CD4-positive, alpha-beta T cell treated with Interleukin-17A for 4 hours (primary cell): ENCODE measurements around the gene OR2B2.

ENCODE experiments used
- DNase-seq: peaks from one replicate; pipeline ENCODE4 v3.0.0-alpha.2; 2020; ENCODE audit warnings: mixed read lengths

The OR2B2 gene

DNA sequence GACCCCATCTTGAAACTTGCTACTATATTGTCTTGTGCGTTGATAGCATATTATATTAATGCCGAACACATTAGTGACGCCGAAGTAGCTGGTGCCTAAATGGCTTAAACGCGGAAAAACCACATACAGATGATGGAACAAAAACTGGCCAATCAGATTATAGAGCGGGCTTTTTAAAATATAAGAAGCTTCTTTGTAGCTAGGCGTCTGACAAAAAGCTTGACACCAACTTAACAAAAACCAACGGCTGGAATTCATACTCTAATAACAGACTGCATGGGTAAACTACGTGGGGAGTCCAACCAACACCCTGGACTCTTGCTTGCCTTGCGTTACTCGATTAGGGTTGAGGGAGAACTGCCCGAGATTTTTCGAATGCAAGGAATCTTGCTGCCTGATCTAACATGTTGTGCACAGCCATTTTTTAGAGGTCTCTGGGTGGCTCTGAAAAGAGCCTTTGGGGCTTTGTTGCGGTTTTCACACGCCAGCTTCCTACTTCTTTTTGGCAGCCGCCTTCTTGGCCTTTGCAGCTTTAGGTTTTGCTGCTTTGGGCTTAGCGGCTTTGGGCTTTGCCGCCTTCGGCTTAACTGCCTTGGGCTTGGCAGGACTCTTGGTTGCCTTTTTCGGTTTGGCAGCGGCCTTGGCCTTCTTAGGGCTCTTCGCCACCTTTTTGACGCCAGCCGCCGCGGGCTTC, 45.7 kb downstream of the OR2B2 start:
- peak; percentile 35 for DNase-seq

DNA sequence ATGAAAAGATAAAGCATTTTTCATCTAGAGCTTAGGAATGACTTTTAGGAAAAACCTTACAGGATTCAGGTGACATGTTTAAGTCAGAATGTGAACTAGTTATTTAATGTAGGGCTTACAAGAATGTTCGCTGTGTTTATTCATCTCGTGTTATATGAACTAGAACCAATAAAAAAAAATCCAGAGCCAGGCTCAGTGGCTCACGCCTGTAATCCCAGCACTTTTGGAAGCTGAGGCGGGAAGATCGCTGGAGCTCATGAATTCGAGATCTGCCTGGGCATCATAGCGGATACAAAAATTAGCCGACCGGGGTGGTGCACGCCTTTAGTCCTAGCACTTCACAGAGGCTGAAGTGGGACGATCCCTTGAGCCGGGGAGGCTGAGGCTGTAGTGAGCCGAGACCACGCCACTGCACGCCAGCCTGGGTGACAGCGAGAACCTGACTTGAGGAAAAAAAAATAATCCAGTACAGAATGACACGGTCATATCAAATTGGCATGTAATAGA, 46.3 kb downstream of the OR2B2 start:
- DNase-seq = peak; percentile 46

DNA sequence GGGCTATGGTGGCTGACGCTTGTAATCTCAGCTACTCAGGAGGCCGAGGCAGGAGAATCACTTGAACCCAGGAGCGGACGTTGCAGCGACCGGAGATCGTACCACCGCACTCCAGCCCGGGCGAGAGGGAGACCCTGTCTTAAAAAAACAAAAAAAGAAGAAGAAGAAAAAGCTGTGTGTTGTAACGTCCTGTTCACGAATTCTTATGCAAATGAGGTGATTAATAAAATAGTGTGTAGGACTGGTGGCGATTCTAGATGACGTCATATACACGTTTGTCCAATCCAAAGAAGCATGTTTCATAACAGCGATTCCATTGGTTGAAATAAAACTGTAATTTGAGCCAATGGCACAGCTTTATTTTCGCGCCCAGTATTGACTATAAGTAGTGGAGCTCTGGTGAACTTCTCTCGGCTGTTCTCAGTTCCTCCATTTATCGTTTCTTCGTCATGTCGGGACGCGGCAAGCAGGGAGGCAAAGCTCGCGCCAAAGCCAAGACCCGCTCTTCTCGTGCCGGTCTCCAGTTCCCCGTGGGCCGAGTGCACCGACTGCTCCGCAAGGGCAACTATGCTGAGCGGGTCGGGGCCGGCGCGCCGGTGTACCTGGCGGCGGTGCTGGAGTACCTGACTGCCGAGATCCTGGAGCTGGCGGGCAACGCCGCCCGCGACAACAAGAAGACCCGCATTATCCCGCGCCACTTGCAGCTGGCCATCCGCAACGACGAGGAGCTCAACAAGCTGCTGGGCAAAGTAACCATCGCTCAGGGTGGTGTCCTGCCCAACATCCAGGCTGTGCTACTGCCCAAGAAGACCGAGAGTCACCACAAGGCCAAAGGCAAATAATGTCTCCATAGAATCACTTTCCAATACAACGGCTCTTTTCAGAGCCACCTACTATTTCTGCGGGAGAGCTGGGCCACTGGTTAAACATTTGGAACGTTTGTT, 47.0 kb downstream of the OR2B2 start:
- peak; percentile 63 for DNase-seq

DNA sequence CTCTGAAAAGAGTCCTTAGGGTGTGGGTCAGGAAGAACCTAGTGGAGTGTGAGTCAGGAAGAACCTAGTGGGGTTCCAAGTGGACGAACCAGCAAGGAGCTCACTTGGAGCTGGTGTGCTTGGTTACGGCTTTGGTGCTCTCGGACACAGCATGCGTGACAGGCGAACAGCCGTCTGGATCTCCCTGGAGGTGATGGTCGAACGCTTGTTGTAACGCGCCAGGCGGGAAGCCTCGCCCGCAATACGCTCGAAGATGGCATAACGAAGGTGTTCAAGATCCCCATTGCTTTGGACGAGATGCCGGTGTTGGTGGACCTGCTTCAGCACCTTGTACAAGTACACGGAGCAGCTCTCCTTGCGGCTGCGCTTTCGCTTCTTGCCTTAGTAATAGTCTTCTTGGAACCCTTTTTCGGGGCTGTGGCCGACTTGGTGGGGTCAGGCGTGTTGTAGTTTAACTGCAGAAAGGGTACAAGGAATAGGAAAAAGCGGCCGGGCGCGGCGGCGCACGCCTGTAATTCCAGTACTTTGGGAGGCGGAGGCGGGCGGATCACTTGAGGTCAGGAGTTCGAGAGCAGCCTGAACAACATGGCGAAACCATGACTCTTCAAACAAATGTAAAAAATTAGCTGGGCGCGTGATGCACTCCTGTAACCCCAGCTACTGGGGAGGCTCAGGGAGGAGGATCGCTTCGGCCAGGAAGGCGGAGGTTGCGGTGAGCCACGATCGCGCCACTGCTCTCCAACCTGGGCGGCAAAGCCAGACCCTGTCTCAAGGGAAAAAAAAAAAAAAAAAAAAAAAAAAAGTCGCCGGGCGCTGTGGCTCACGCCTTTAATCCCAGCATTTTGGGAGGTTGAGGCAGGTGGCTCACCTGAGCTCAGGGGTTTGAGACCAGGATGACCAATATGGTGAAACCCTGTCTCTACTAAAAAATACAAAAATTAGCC, 48.0 kb downstream of the OR2B2 start:
- DNase-seq = peak; percentile 20

DNA sequence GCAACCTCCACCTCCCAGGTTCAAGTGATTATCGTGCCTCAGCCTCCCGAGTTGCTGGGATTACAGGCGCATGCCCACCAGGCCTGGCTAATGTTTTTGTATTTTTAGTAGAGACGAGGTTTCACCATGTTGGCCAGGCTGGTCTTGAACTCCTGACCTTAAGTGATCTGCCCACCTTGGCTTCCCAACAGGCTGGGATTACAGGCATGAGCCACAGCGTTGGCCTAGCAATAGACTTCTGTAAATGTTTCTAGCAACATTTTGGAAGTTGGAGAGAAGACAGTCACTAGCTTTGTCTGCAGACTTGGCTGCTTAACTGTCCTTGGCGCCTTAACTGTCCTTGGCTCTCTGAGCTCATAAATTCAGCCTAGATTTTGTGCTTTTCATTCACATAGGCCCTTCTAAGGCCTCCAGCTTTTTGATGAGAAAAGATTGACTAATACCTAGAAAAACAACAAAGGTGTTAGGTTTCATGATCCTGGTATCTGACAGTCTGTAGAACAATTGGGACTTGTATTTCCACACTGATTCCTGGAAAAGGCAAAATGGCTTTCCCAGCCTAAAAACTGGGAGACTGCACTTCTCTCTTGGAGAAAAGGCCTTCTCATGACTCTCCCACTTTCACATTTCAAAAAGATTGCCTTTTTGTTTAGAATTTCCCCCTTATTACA, 49.7 kb downstream of the OR2B2 start:
- DNase-seq = no peak

DNA sequence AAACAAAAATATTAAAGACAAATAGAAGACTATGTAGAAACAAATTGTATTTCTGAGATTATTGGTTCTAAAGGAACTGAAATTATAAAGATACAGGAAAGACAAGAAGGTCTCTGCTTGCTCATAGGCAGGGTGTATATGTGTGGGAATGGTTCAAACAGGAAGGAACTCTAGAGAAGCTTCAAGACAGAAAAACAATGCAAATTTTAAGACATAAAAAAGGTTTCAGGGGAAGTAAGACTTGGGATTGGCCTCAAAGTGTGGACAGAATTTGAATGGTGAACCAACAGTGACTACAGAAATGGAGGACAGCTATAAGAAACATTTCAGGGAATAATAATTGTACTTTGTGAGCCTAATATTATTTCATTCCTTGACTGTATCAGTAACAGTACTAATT, 50.3 kb downstream of the OR2B2 start:
- no peak for DNase-seq

DNA sequence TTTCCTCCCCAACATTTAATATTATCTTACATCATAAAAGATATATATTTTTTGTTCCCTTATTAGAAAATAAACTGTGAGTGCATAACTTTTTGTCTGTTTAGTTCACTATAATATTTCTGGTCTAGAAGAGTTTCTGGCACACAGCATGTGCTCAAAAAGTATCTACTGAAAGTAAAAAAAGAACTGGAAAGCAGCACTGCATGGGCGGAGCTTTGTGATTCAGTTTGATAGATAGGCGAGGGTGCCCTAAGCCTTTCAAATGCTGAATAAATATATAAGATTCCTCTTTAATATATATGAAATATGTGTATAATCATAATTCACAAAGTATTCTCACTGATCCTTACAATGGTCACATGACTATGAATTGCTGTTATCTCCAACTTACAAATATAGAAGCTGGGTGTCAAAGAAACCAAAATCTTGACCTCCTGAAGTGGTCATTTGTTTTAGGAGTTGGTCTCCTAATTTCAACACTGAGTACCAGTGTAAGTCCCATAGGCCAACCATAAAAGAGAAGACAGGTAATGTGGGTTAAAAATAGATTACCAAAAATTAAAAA, 50.8 kb downstream of the OR2B2 start:
- no peak for DNase-seq
